Measurements from ENCODE around the gene UBE2L3. TPM values are rescaled to one million over a fixed set of nuclear protein-coding genes. Genes with fewer than 3 reads are reported as not detected.

Gene UBE2L3
- total and polyA plus RNA-seq, 2 experiments from 2014 or later = 86.3 to 136 TPM

DNA sequence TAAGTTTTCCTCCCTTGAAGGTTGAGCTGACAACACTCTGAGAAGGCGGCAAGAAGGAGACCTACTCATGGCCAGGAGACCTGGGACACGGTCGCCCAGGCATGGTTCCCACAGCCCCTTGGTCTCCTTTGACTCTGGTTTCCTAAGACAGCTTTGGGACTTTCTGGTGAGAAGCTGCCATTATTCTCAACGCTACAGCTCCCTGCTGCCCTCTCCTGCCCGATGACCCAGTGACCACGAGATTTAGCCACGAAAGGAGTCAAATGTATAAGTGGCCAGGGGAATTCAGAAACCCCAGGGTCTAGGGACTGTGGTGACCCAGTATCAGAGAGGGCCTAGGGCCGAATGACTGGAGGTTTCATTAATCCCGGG lies 73.9 kb downstream of the UBE2L3 start:
- Histone ChIP-seq H3K4me3 (peak overlapping the region; percentile 90), H3K9me2 (ENCODE audit: insufficient read depth) (no peaks in the 10 kb centered on the region), H2AFZ (peak overlapping the region; percentile 85), H3K4me2 (peak overlapping the region; percentile 78), H4K20me1 (replicated peaks; ENCODE audit: insufficient read depth) (peaks cover 5% of the 10 kb centered on the region; the same call in 1 of the 2 replicates), H3K27ac (ENCODE audit: low read depth) (no peak overlapping the region), H3K36me3 (ENCODE audit: insufficient read depth) (no peaks in the 10 kb centered on the region), H3K27me3 (ENCODE audit: insufficient read depth) (peaks cover 8% of the 10 kb centered on the region), H3K79me2 (replicated peaks; ENCODE audit: insufficient read depth) (no peaks in the 10 kb centered on the region), H3K4me1 (ENCODE audit: insufficient read depth) (peaks cover 7% of the 10 kb centered on the region; the same call in 1 of the 2 replicates), H3F3A (replicated peaks; ENCODE audit: low read depth) (peaks cover 13% of the 10 kb centered on the region)
- Mint-ChIP-seq H3K9me3 (no peaks in the 10 kb centered on the region), H3K27ac (peak overlapping the region; percentile 44; the same call in 1 of the 2 replicates), H3K4me3 (peak overlapping the region; percentile 84), H3K4me1 (peaks cover 15% of the 10 kb centered on the region), H3K27me3 (ENCODE audit: insufficient read depth, low read depth, poor library complexity) (peaks cover 20% of the 10 kb centered on the region), H3K36me3 (ENCODE audit: low read depth) (peaks cover 16% of the 10 kb centered on the region)
- ATAC-seq (peak; percentile 13), DNase-seq (ENCODE audit: low spot score) (peak; percentile 68)
- no peak for TF ChIP-seq JUNB (IDR thresholded peaks at IDR 0.05; ENCODE audit: unreplicated experiment)
- TF ChIP-seq, protein P1, sequence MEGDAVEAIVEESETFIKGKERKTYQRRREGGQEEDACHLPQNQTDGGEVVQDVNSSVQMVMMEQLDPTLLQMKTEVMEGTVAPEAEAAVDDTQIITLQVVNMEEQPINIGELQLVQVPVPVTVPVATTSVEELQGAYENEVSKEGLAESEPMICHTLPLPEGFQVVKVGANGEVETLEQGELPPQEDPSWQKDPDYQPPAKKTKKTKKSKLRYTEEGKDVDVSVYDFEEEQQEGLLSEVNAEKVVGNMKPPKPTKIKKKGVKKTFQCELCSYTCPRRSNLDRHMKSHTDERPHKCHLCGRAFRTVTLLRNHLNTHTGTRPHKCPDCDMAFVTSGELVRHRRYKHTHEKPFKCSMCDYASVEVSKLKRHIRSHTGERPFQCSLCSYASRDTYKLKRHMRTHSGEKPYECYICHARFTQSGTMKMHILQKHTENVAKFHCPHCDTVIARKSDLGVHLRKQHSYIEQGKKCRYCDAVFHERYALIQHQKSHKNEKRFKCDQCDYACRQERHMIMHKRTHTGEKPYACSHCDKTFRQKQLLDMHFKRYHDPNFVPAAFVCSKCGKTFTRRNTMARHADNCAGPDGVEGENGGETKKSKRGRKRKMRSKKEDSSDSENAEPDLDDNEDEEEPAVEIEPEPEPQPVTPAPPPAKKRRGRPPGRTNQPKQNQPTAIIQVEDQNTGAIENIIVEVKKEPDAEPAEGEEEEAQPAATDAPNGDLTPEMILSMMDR (conservative IDR thresholded peaks at IDR 0.05; ENCODE audit: low read depth in 2 of 2) = peak; percentile 58 to 72

DNA sequence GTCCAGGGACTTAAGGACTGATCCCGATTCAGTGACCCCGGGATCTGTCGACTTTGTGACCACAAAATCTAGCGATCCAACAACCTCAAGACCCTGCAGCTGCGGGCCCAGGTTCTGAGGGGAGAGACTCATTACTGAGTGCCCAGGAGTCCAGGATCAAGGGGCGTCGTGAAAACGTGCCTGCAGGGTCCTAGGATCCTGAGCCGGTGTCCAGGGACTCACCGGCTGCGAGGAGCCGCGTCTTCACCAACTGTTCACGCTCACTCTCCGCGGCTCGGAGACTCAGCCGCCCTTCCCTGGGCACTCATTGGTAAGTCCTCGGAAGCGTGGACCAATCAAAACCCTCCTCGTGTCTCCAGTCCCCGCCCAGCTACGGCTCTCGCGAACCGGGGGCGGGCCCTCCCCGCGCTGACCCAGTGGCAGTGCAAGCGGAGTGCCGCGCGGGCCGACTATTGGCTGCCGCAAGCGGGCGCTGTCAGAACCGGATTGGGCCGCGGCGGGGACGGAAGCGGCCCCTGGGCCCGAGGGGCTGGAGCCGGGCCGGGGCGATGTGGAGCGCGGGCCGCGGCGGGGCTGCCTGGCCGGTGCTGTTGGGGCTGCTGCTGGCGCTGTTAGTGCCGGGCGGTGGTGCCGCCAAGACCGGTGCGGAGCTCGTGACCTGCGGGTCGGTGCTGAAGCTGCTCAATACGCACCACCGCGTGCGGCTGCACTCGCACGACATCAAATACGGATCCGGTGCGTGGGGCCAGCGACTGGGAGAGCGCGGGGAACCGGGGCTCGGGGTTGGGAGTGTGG lies 74.5 kb downstream of the UBE2L3 start, which contains the start of gene SDF2L1:
Gene SDF2L1, plus strand, starts transcription at position 514 of the 795 bp plus-strand sequence. Its CDS starts 35 bp downstream, at position 549.
- DNase-seq (ENCODE audit: low spot score) = peak; percentile 99
- H3K27ac ChIP-seq (ENCODE audit: low read depth) = no peak within 1 kb of the TSS
- peaks cover 15% of the 10 kb centered on the region for H3F3A ChIP-seq (replicated peaks; ENCODE audit: low read depth)
- Mint-ChIP-seq H3K36me3 (ENCODE audit: low read depth) (peaks cover 21% of the 10 kb centered on the region), H3K4me1 (peaks cover 17% of the 10 kb centered on the region), H3K27ac (peak within 1 kb of the TSS; percentile 44; the same call in 1 of the 2 replicates), H3K27me3 (ENCODE audit: insufficient read depth, low read depth, poor library complexity) (peaks cover 17% of the 10 kb centered on the region), H3K4me3 (peak within 1 kb of the TSS; percentile 84), H3K9me3 (no peaks in the 10 kb centered on the region)
- H3K4me1 ChIP-seq (ENCODE audit: insufficient read depth) = peaks cover 7% of the 10 kb centered on the region; the same call in 1 of the 2 replicates
- peak within 1 kb of the TSS; percentile 90 for H3K4me3 ChIP-seq
- peaks cover 8% of the 10 kb centered on the region for H3K27me3 ChIP-seq (ENCODE audit: insufficient read depth)
- peak; percentile 90 for ATAC-seq
- H2AFZ ChIP-seq = peak within 1 kb of the TSS; percentile 85
- H4K20me1 ChIP-seq (replicated peaks; ENCODE audit: insufficient read depth) = peaks cover 5% of the 10 kb centered on the region; the same call in 1 of the 2 replicates
- H3K36me3 ChIP-seq (ENCODE audit: insufficient read depth) = no peaks in the 10 kb centered on the region
- H3K4me2 ChIP-seq = peak within 1 kb of the TSS; percentile 89
- H3K79me2 ChIP-seq (replicated peaks; ENCODE audit: insufficient read depth) = no peaks in the 10 kb centered on the region
- no peaks in the 10 kb centered on the region for H3K9me2 ChIP-seq (ENCODE audit: insufficient read depth)
- TF ChIP-seq, protein P2, sequence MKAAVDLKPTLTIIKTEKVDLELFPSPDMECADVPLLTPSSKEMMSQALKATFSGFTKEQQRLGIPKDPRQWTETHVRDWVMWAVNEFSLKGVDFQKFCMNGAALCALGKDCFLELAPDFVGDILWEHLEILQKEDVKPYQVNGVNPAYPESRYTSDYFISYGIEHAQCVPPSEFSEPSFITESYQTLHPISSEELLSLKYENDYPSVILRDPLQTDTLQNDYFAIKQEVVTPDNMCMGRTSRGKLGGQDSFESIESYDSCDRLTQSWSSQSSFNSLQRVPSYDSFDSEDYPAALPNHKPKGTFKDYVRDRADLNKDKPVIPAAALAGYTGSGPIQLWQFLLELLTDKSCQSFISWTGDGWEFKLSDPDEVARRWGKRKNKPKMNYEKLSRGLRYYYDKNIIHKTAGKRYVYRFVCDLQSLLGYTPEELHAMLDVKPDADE (IDR thresholded peaks at IDR 0.05) = no peak
- TF ChIP-seq POLR2AphosphoS5 (IDR thresholded peaks at IDR 0.05; ENCODE audit: low read depth) = peak; percentile 86
- TF ChIP-seq CREB1 (CRISPR knock-in tag; IDR thresholded peaks at IDR 0.05; ENCODE audit: low read depth) = peak; percentile 60
- TF ChIP-seq EZH2 (IDR thresholded peaks at IDR 0.05; ENCODE audit: low read depth, unreplicated experiment) = peak; percentile 47
- no peak for TF ChIP-seq ZNF114 (CRISPR knock-in tag; IDR thresholded peaks at IDR 0.05)
- TF ChIP-seq, protein P3, sequence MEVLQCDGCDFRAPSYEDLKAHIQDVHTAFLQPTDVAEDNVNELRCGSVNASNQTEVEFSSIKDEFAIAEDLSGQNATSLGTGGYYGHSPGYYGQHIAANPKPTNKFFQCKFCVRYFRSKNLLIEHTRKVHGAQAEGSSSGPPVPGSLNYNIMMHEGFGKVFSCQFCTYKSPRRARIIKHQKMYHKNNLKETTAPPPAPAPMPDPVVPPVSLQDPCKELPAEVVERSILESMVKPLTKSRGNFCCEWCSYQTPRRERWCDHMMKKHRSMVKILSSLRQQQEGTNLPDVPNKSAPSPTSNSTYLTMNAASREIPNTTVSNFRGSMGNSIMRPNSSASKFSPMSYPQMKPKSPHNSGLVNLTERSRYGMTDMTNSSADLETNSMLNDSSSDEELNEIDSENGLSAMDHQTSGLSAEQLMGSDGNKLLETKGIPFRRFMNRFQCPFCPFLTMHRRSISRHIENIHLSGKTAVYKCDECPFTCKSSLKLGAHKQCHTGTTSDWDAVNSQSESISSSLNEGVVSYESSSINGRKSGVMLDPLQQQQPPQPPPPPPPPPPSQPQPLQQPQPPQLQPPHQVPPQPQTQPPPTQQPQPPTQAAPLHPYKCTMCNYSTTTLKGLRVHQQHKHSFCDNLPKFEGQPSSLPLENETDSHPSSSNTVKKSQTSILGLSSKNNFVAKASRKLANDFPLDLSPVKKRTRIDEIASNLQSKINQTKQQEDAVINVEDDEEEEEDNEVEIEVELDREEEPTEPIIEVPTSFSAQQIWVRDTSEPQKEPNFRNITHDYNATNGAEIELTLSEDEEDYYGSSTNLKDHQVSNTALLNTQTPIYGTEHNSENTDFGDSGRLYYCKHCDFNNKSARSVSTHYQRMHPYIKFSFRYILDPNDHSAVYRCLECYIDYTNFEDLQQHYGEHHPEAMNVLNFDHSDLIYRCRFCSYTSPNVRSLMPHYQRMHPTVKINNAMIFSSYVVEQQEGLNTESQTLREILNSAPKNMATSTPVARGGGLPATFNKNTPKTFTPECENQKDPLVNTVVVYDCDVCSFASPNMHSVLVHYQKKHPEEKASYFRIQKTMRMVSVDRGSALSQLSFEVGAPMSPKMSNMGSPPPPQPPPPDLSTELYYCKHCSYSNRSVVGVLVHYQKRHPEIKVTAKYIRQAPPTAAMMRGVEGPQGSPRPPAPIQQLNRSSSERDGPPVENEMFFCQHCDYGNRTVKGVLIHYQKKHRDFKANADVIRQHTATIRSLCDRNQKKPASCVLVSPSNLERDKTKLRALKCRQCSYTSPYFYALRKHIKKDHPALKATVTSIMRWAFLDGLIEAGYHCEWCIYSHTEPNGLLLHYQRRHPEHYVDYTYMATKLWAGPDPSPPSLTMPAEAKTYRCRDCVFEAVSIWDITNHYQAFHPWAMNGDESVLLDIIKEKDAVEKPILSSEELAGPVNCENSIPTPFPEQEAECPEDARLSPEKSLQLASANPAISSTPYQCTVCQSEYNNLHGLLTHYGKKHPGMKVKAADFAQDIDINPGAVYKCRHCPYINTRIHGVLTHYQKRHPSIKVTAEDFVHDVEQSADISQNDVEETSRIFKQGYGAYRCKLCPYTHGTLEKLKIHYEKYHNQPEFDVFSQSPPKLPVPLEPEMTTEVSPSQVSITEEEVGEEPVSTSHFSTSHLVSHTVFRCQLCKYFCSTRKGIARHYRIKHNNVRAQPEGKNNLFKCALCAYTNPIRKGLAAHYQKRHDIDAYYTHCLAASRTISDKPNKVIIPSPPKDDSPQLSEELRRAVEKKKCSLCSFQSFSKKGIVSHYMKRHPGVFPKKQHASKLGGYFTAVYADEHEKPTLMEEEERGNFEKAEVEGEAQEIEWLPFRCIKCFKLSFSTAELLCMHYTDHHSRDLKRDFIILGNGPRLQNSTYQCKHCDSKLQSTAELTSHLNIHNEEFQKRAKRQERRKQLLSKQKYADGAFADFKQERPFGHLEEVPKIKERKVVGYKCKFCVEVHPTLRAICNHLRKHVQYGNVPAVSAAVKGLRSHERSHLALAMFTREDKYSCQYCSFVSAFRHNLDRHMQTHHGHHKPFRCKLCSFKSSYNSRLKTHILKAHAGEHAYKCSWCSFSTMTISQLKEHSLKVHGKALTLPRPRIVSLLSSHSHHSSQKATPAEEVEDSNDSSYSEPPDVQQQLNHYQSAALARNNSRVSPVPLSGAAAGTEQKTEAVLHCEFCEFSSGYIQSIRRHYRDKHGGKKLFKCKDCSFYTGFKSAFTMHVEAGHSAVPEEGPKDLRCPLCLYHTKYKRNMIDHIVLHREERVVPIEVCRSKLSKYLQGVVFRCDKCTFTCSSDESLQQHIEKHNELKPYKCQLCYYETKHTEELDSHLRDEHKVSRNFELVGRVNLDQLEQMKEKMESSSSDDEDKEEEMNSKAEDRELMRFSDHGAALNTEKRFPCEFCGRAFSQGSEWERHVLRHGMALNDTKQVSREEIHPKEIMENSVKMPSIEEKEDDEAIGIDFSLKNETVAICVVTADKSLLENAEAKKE (CRISPR knock-in tag; IDR thresholded peaks at IDR 0.05) = no peak
- no peak for TF ChIP-seq NANOG (IDR thresholded peaks at IDR 0.05; ENCODE audit: borderline replicate concordance)
- TF ChIP-seq ZNF331 (CRISPR knock-in tag; IDR thresholded peaks at IDR 0.05; ENCODE audit: low read depth) = no peak
